TTC549 (cell line): ENCODE results near the gene PRICKLE1.

ENCODE experiments used
- FAIRE-seq: peaks from 2 replicates; lab custom pipeline; 2012; peaks lifted over from hg19 to GRCh38; lab: Jason Lieb, UNC

The PRICKLE1 gene

GRCh38 chr12:42589465-42590329 is at the start of gene PRICKLE1:
TSS of gene PRICKLE1 (minus strand) at chr12:42589746. CDS start at chr12:42472516, 117,230 bp downstream.
- FAIRE-seq: no peak

- no peak for FAIRE-seq
Observed at GRCh38 chr12:42638697-42639096, 49.2 kb upstream of the PRICKLE1 start.

GRCh38 chr12:42638011-42638410 is 48.5 kb upstream of the PRICKLE1 start:
- FAIRE-seq: no peak

GRCh38 chr12:42636993-42637392 is 47.4 kb upstream of the PRICKLE1 start:
- no peak for FAIRE-seq

GRCh38 chr12:42633594-42633993 is 44.0 kb upstream of the PRICKLE1 start:
- FAIRE-seq: no peak

- no peak for FAIRE-seq
Observed at GRCh38 chr12:42631513-42631912, 42.0 kb upstream of the PRICKLE1 start.

GRCh38 chr12:42630314-42630713 is 40.8 kb upstream of the PRICKLE1 start:
- no peak for FAIRE-seq

- no peak for FAIRE-seq
Observed at GRCh38 chr12:42627151-42627550, 37.6 kb upstream of the PRICKLE1 start.

- FAIRE-seq: no peak
Observed at GRCh38 chr12:42625611-42626010, 36.1 kb upstream of the PRICKLE1 start.

- no peak for FAIRE-seq
Observed at GRCh38 chr12:42617622-42618021, 28.1 kb upstream of the PRICKLE1 start.

GRCh38 chr12:42615006-42615405 is 25.5 kb upstream of the PRICKLE1 start:
- no peak for FAIRE-seq

GRCh38 chr12:42612231-42612613 is 22.7 kb upstream of the PRICKLE1 start:
- no peak for FAIRE-seq

- FAIRE-seq: no peak
Observed at GRCh38 chr12:42611571-42612230, 22.2 kb upstream of the PRICKLE1 start.

GRCh38 chr12:42609605-42610004 is 20.1 kb upstream of the PRICKLE1 start:
- no peak for FAIRE-seq

GRCh38 chr12:42608196-42608825 is 18.8 kb upstream of the PRICKLE1 start:
- no peak for FAIRE-seq

GRCh38 chr12:42607584-42608058 is 18.1 kb upstream of the PRICKLE1 start:
- no peak for FAIRE-seq

GRCh38 chr12:42606471-42606870 is 16.9 kb upstream of the PRICKLE1 start:
- FAIRE-seq: no peak

GRCh38 chr12:42605685-42606084 is 16.1 kb upstream of the PRICKLE1 start:
- FAIRE-seq: no peak

- no peak for FAIRE-seq
Observed at GRCh38 chr12:42603246-42603990, 13.9 kb upstream of the PRICKLE1 start.

GRCh38 chr12:42593874-42594273 is 4.3 kb upstream of the PRICKLE1 start:
- FAIRE-seq: no peak

GRCh38 chr12:42590330-42590934 is 886 bp upstream of the PRICKLE1 start:
- no peak for FAIRE-seq
